HCT116 (cell line): ENCODE measurements around the gene ACSL4. TPM values are rescaled to one million over a fixed set of nuclear protein-coding genes. Genes with fewer than 3 reads are reported as not detected.

Experiments
- ATAC-seq: fragments of 200-7000 bp; cut with Tn5 transposase; 2 replicates; pipeline ENCODE4 v1.9.1; 2020; ENCODE audit warnings: mild to moderate bottlenecking, moderate library complexity
- BruUV-seq: library from RNA; stranded (reverse); fragments of 400-500 nt; replicated peaks from 2 replicates; lab custom pipeline; 2021; lab: Mats Ljungman, UMichigan
- CTCF ChIA-PET: fragments of 300-600 bp; sonication (Branson Sonifier 250); formaldehyde crosslinking; loops from one replicate; lab custom pipeline; 2021; ENCODE audit warnings: antibody characterized with exemption; lab: Charles Lee
- POLR2A ChIA-PET: fragments of 300-600, 350-600 bp; sonication (Branson Sonifier 250); formaldehyde crosslinking; loops from one replicate; lab custom pipeline; 2021; ENCODE audit warnings: antibody characterized with exemption; lab: Charles Lee
- RAD21 ChIA-PET, 2 experiments: fragments of 300-600 bp; sonication (Branson Sonifier 250); formaldehyde crosslinking; loops; one replicate each; lab custom pipeline; 2023; ENCODE audit warnings: low total read pairs in 2 of 2; ENCODE audit not compliant: uncharacterized antibody in 2 of 2, unreplicated experiment in 2 of 2, low non-redundant PET in 1 of 2; lab: Charles Lee
- DNase-seq: peaks from one replicate; pipeline ENCODE4 v3.0.0-alpha.2; 2010; ENCODE audit warnings: low read depth, low spot score
- H2AFZ ChIP-seq: fragments of 200-600 bp; shearing (Covaris generic), sonication (generic); 2 replicates; pipeline ENCODE4 v1.6.1; 2017; ENCODE audit warnings: low read depth, mixed run types, mixed read lengths, antibody characterized with exemption, low read length; ENCODE audit not compliant: poor library complexity, severe bottlenecking
- H3K27ac ChIP-seq: 2 replicates; pipeline ENCODE4 v1.5.1; 2012; ENCODE audit warnings: low read depth, low read length
- H3K27me3 ChIP-seq: fragments of 200-600 bp; sonication (generic); 2 replicates; pipeline ENCODE4 v1.6.1; 2016; ENCODE audit warnings: mixed run types, low read length, mixed read lengths; ENCODE audit not compliant: insufficient read depth
- H3K36me3 ChIP-seq, 2 experiments: fragments of 200-500 bp in 1 of 2; fragments of 200-600 bp in 1 of 2; sonication (Bioruptor generic) in 1 of 2; sonication (generic) in 1 of 2; 2 replicates each; pipeline versions ENCODE4 v1.5.1 to v1.6.1; 2014 to 2016; ENCODE audit warnings: low read length in 2 of 2, inconsistent platforms in 1 of 2, mixed read lengths in 1 of 2, mixed run types in 1 of 2; ENCODE audit not compliant: insufficient read depth in 2 of 2, control insufficient read depth in 1 of 2
- H3K4me1 ChIP-seq, 2 experiments: fragments of 200-600 bp in 1 of 2; sonication (generic) in 1 of 2; 2 replicates each; pipeline versions ENCODE4 v1.5.1 to v1.6.1; 2012 to 2017; ENCODE audit warnings: low read length in 2 of 2, inconsistent platforms in 1 of 2, mild to moderate bottlenecking in 1 of 2, mixed read lengths in 1 of 2, mixed run types in 1 of 2, moderate library complexity in 1 of 2; ENCODE audit not compliant: insufficient read depth in 2 of 2, control insufficient read depth in 1 of 2
- H3K4me2 ChIP-seq: fragments of 200-600 bp; sonication (generic); 2 replicates; pipeline ENCODE4 v1.6.1; 2017; ENCODE audit warnings: mixed run types, low read length, mixed read lengths
- H3K4me3 ChIP-seq, 2 experiments: fragments of 200-600 bp in 1 of 2; sonication (generic) in 1 of 2; replicated peaks in 1 of 2; 2 replicates each; pipeline ENCODE4 v1.5.1; 2011 to 2016; ENCODE audit warnings: low read length in 2 of 2, control low read depth in 1 of 2, low read depth in 1 of 2, mild to moderate bottlenecking in 1 of 2, mixed read lengths in 1 of 2, mixed run types in 1 of 2
- H3K79me2 ChIP-seq: fragments of 200-600 bp; sonication (generic); 2 replicates; pipeline ENCODE4 v1.6.1; 2017; ENCODE audit warnings: mild to moderate bottlenecking, mixed run types, low read length, moderate library complexity, mixed read lengths; ENCODE audit not compliant: insufficient read depth
- H3K9ac ChIP-seq: fragments of 200-600 bp; sonication (generic); 2 replicates; pipeline ENCODE4 v1.6.1; 2016; ENCODE audit warnings: low read length, mixed read lengths
- H3K9me2 ChIP-seq: fragments of 200-600 bp; sonication (generic), shearing (Covaris generic); 2 replicates; pipeline ENCODE4 v1.6.1; 2017; ENCODE audit warnings: mixed run types, mild to moderate bottlenecking, moderate library complexity; ENCODE audit not compliant: insufficient read depth
- H3K9me3 ChIP-seq, 2 experiments: fragments of 200-500 bp in 1 of 2; fragments of 200-600 bp in 1 of 2; sonication (Bioruptor generic) in 1 of 2; sonication (generic) in 1 of 2; 2 replicates each; pipeline ENCODE4 v1.6.1; 2014 to 2017; ENCODE audit warnings: low read length in 2 of 2, mixed read lengths in 2 of 2, inconsistent platforms in 1 of 2, low read depth in 1 of 2, mild to moderate bottlenecking in 1 of 2, mixed run types in 1 of 2, moderate library complexity in 1 of 2; ENCODE audit not compliant: control insufficient read depth in 1 of 2, insufficient read depth in 1 of 2
- H4K20me1 ChIP-seq: fragments of 200-600 bp; sonication (generic), shearing (Covaris generic); 2 replicates; pipeline ENCODE4 v1.6.1; 2017; ENCODE audit warnings: mixed run types, mild to moderate bottlenecking, moderate library complexity; ENCODE audit not compliant: insufficient read depth
- ATF3 ChIP-seq: IDR thresholded peaks from 2 replicates; pipeline ENCODE4 v1.6.1; 2012
- CBX3 ChIP-seq: IDR thresholded peaks from 2 replicates; pipeline ENCODE4 v1.6.1; 2012; ENCODE audit warnings: low read depth
- EGR1 ChIP-seq: IDR thresholded peaks from 2 replicates; pipeline ENCODE4 v1.6.1; 2012; ENCODE audit warnings: low read depth
- EZH2 ChIP-seq: fragments of 200-600 bp; sonication (generic); IDR thresholded peaks from 2 replicates; pipeline ENCODE4 v1.6.1; 2017; ENCODE audit warnings: antibody characterized with exemption, mixed run types
- FOSL1 ChIP-seq: IDR thresholded peaks from 2 replicates; pipeline ENCODE4 v1.6.1; 2012; ENCODE audit warnings: low read depth
- POLR2A ChIP-seq: IDR thresholded peaks from 2 replicates; pipeline ENCODE4 v1.7.0; 2011; ENCODE audit warnings: borderline replicate concordance; ENCODE audit not compliant: insufficient read depth, insufficient read length; ENCODE audit errors: extremely low read depth
- POLR2AphosphoS5 ChIP-seq: IDR thresholded peaks from 2 replicates; pipeline ENCODE4 v1.6.1; 2011; ENCODE audit warnings: mild to moderate bottlenecking, low read depth, low read length, moderate library complexity
- intact Hi-C: fragments of 100-400 bp; cut with micrococcal nuclease; formaldehyde crosslinking; loops from 2 replicates; pipeline ENCODE4 v1.10.0; 2022
- total RNA-seq: library from RNA; stranded (reverse); gene quantifications from one replicate; pipeline ENCODE4 v1.2.1, GENCODE V29; 2021; ENCODE audit not compliant: unreplicated experiment

Gene ACSL4
- total RNA-seq, 1 experiment from 2014 or later = 50.5 TPM

GRCh38 chrX:109749207-109749606 lies 16.1 kb upstream of the ACSL4 start:
- ChIA-PET CTCF (no interaction called here), POLR2A (no interaction called here)

DNA sequence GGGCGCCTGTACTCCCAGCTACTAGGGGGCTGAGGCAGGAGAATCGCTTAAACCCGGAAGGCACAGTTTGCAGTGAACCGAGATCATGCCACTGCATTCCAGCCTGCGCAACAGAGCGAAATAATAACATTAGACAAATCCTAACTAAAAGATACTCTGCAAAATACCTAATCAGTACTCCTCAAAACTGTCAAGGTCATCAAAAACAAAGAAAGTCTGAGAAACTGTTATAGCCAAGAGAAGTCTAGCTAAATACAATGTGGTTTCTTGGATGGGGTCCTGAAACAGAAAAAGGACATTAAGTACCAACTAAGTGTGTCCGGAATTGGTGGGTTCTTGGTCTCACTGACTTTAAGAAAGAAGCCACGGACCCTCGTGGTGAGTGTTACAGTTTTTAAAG lies 14.6 kb upstream of the ACSL4 start:
- no peaks in the 10 kb centered on the region for H3K4me1 ChIP-seq
- no peak overlapping the region for H3K27ac ChIP-seq
- H3K4me3 ChIP-seq = no peak overlapping the region
- H3K79me2 ChIP-seq = no peaks in the 10 kb centered on the region
- POLR2A ChIA-PET = no interaction called here
- no peak overlapping the region for H3K4me2 ChIP-seq
- intact Hi-C loops = no loop called here
- RAD21 ChIA-PET = no interaction called here
- no peak overlapping the region for H2AFZ ChIP-seq
- no peak for DNase-seq
- no peaks in the 10 kb centered on the region for H3K27me3 ChIP-seq
- H3K9ac ChIP-seq = no peak overlapping the region
- TF ChIP-seq EZH2 = no peak
- TF ChIP-seq POLR2A = no peak
- no peak for TF ChIP-seq POLR2AphosphoS5
- TF ChIP-seq, all 23 proteins: peak for 0
- ATAC-seq = no peak
- CTCF ChIA-PET = no interaction called here
- BruUV-seq = no TSS peak
- Histone ChIP-seq H3K9me2 (no peaks in the 10 kb centered on the region), H3K9me3 (no peaks in the 10 kb centered on the region), H3K36me3 (no peaks in the 10 kb centered on the region), H4K20me1 (no peaks in the 10 kb centered on the region)

More at GRCh38 chrX:109749207-109749606, 16.1 kb upstream of the ACSL4 start:
- no TSS peak for BruUV-seq
- Histone ChIP-seq H3K79me2 (no peaks in the 10 kb centered on the region), H4K20me1 (no peaks in the 10 kb centered on the region), H3K9ac (no peak overlapping the region), H3K36me3 (no peaks in the 10 kb centered on the region), H3K4me3 (no peak overlapping the region), H3K4me1 (no peaks in the 10 kb centered on the region), H3K27ac (no peak overlapping the region), H3K9me2 (no peaks in the 10 kb centered on the region), H2AFZ (no peak overlapping the region), H3K9me3 (no peaks in the 10 kb centered on the region), H3K27me3 (no peaks in the 10 kb centered on the region), H3K4me2 (no peak overlapping the region)
- DNase-seq (no peak), ATAC-seq (no peak)
- no peak for TF ChIP-seq CBX3
- TF ChIP-seq POLR2AphosphoS5 = no peak
- TF ChIP-seq FOSL1 = no peak
- no peak for TF ChIP-seq ATF3
- TF ChIP-seq EGR1 = no peak
- intact Hi-C loops = no loop called here
- RAD21 ChIA-PET = no interaction called here
